HEK293 (cell line): ENCODE measurements around the gene NELL1.

ENCODE experiments used
- ATF2 ChIP-seq: fragments of 450-650 bp; formaldehyde crosslinking; IDR thresholded peaks from 2 replicates; pipeline ENCODE4 v1.5.1; 2016; ENCODE audit warnings: missing biosample characterization, missing genetic modification characterization, low read depth
- HOXA7 ChIP-seq: sonication (generic); formaldehyde crosslinking; IDR thresholded peaks from 2 replicates; pipeline ENCODE4 v1.8.1; 2022; ENCODE audit warnings: missing genetic modification reagents, borderline replicate concordance
- MEIS1 ChIP-seq: sonication (generic); formaldehyde crosslinking; IDR thresholded peaks from 2 replicates; pipeline ENCODE4 v1.8.1; 2022; ENCODE audit warnings: missing genetic modification reagents, mild to moderate bottlenecking, borderline replicate concordance
- REST ChIP-seq: fragments of 450-650 bp; formaldehyde crosslinking; IDR thresholded peaks from 2 replicates; pipeline ENCODE4 v1.5.1; 2016; ENCODE audit warnings: missing biosample characterization, missing genetic modification characterization
- YY1 ChIP-seq: fragments of 450-650 bp; formaldehyde crosslinking; IDR thresholded peaks from 2 replicates; pipeline ENCODE4 v1.5.1; 2018; ENCODE audit warnings: missing biosample characterization, missing genetic modification characterization
- ZBTB49 ChIP-seq: fragments of 450-650 bp; formaldehyde crosslinking; IDR thresholded peaks from 2 replicates; pipeline ENCODE4 v1.5.1; 2016; ENCODE audit warnings: missing biosample characterization, missing genetic modification characterization, low read depth
- ZNF146 ChIP-seq: fragments of 450-650 bp; formaldehyde crosslinking; IDR thresholded peaks from 2 replicates; pipeline ENCODE4 v1.5.1; 2016; ENCODE audit warnings: missing biosample characterization, missing genetic modification characterization
- ZNF214 ChIP-seq: fragments of 450-650 bp; formaldehyde crosslinking; IDR thresholded peaks from 2 replicates; pipeline ENCODE4 v1.5.1; 2017; ENCODE audit warnings: missing biosample characterization, mild to moderate bottlenecking, missing genetic modification characterization, borderline replicate concordance
- ZNF274 ChIP-seq, 2 experiments: fragments of 200-500 bp in 1 of 2; fragments of 450-650 bp in 1 of 2; sonication (Bioruptor generic) in 1 of 2; formaldehyde crosslinking in 1 of 2; IDR thresholded peaks; 2 replicates each; pipeline versions ENCODE4 v1.5.1 to v1.6.1; 2014 to 2016; ENCODE audit warnings: borderline replicate concordance in 1 of 2, inconsistent platforms in 1 of 2, low read length in 1 of 2, missing biosample characterization in 1 of 2, missing genetic modification characterization in 1 of 2
- TF ChIP-seq, protein P1 (sequence below): fragments of 450-650 bp; formaldehyde crosslinking; IDR thresholded peaks from 2 replicates; pipeline ENCODE4 v1.5.1; 2016; ENCODE audit warnings: missing biosample characterization, missing genetic modification characterization
- TF ChIP-seq, protein P2 (sequence below): fragments of 450-650 bp; formaldehyde crosslinking; IDR thresholded peaks from 2 replicates; pipeline ENCODE4 v1.5.1; 2016; ENCODE audit warnings: missing biosample characterization, missing genetic modification characterization
- TF ChIP-seq, protein P3 (sequence below): sonication (generic); formaldehyde crosslinking; IDR thresholded peaks from 2 replicates; pipeline ENCODE4 v1.8.1; 2022; ENCODE audit warnings: mild to moderate bottlenecking, moderate library complexity, missing genetic modification reagents

DNA sequence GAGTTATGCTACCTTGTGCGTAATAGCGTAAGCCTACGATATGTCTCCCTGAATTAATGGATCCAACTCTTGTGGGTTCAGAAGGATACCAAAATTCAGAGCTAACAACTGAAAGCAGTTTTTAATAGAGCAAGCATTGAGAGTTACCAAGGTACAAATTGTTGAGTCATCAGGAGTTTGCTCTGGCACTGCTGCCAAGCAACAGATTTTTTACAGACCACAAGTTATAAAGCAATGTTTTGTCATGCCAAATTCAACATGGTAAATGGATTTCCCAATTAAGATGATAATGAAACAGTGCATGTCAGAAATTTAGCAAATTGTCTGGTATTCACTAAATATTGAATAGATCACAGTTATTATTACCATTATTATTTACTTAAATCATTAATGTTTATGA, 295.6 kb downstream of the NELL1 start:
- TF ChIP-seq MEIS1 (CRISPR knock-in tag) (no peak), YY1 (tag by site-specific recombination) (no peak), ATF2 (no peak), HOXA7 (no peak), ZNF214 (tag by site-specific recombination) (no peak), ZBTB49 (tag by site-specific recombination) (no peak), REST (tag by site-specific recombination) (no peak), ZNF274 (IDR thresholded peaks at IDR 0.05; ENCODE audit: low read length) (no peak), ZNF274 (tag by site-specific recombination; IDR thresholded peaks at IDR 0.05; ENCODE audit: borderline replicate concordance) (no peak), ZNF146 (no peak)
- TF ChIP-seq, protein P1, sequence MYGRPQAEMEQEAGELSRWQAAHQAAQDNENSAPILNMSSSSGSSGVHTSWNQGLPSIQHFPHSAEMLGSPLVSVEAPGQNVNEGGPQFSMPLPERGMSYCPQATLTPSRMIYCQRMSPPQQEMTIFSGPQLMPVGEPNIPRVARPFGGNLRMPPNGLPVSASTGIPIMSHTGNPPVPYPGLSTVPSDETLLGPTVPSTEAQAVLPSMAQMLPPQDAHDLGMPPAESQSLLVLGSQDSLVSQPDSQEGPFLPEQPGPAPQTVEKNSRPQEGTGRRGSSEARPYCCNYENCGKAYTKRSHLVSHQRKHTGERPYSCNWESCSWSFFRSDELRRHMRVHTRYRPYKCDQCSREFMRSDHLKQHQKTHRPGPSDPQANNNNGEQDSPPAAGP = no peak
- TF ChIP-seq, protein P2, sequence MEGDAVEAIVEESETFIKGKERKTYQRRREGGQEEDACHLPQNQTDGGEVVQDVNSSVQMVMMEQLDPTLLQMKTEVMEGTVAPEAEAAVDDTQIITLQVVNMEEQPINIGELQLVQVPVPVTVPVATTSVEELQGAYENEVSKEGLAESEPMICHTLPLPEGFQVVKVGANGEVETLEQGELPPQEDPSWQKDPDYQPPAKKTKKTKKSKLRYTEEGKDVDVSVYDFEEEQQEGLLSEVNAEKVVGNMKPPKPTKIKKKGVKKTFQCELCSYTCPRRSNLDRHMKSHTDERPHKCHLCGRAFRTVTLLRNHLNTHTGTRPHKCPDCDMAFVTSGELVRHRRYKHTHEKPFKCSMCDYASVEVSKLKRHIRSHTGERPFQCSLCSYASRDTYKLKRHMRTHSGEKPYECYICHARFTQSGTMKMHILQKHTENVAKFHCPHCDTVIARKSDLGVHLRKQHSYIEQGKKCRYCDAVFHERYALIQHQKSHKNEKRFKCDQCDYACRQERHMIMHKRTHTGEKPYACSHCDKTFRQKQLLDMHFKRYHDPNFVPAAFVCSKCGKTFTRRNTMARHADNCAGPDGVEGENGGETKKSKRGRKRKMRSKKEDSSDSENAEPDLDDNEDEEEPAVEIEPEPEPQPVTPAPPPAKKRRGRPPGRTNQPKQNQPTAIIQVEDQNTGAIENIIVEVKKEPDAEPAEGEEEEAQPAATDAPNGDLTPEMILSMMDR = no peak
- TF ChIP-seq, protein P3, sequence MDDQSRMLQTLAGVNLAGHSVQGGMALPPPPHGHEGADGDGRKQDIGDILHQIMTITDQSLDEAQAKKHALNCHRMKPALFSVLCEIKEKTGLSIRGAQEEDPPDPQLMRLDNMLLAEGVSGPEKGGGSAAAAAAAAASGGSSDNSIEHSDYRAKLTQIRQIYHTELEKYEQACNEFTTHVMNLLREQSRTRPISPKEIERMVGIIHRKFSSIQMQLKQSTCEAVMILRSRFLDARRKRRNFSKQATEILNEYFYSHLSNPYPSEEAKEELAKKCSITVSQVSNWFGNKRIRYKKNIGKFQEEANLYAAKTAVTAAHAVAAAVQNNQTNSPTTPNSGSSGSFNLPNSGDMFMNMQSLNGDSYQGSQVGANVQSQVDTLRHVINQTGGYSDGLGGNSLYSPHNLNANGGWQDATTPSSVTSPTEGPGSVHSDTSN (CRISPR knock-in tag) = no peak
